Inflammatory macrophage (primary cell): ENCODE measurements around the gene AKAP1.

Source experiments
- DNase-seq, 2 donors: peaks; one replicate each; pipeline ENCODE4 v3.0.0-alpha.2; 2020 to 2022

Gene AKAP1

GRCh38 chr17:57106836-57107497, 21.9 kb downstream of the AKAP1 start:
- DNase-seq: no peak

GRCh38 chr17:57107498-57108101, 22.6 kb downstream of the AKAP1 start:
- no peak for DNase-seq

GRCh38 chr17:57108671-57109392, 23.8 kb downstream of the AKAP1 start:
- DNase-seq: no peak

GRCh38 chr17:57109393-57110151, 24.5 kb downstream of the AKAP1 start:
- no peak for DNase-seq

GRCh38 chr17:57110152-57110542, 25.1 kb downstream of the AKAP1 start:
- no peak for DNase-seq

- peak in 1 of 2 donors; percentile 11 for DNase-seq
These were observed 25.7 kb downstream of the AKAP1 start for GRCh38 chr17:57110579-57111325.

GRCh38 chr17:57111386-57111785, 26.3 kb downstream of the AKAP1 start:
- DNase-seq: no peak

- DNase-seq: no peak
These were observed 28.0 kb downstream of the AKAP1 start for GRCh38 chr17:57113011-57113410.

- DNase-seq: no peak
These were observed 28.6 kb downstream of the AKAP1 start for GRCh38 chr17:57113656-57114055.

- peak; percentile 40 to 50 for DNase-seq
These were observed 29.1 kb downstream of the AKAP1 start for GRCh38 chr17:57114085-57114673.

- DNase-seq: no peak
These were observed 30.3 kb downstream of the AKAP1 start for GRCh38 chr17:57115377-57115776.

GRCh38 chr17:57115916-57116315, 30.9 kb downstream of the AKAP1 start:
- no peak for DNase-seq

GRCh38 chr17:57117798-57118197, 32.8 kb downstream of the AKAP1 start:
- DNase-seq: no peak

- DNase-seq: no peak
These were observed 35.8 kb downstream of the AKAP1 start for GRCh38 chr17:57120814-57121213.

GRCh38 chr17:57121308-57122042, 36.4 kb downstream of the AKAP1 start:
- DNase-seq: peak in 1 of 2 donors; percentile 25

GRCh38 chr17:57124053-57124452, 39.0 kb downstream of the AKAP1 start:
- DNase-seq: no peak

GRCh38 chr17:57125406-57125805, 40.4 kb downstream of the AKAP1 start:
- no peak for DNase-seq

- DNase-seq: no peak
These were observed 40.8 kb downstream of the AKAP1 start for GRCh38 chr17:57125866-57126265.

- peak; percentile 78 to 85 for DNase-seq
These were observed 45.8 kb downstream of the AKAP1 start for GRCh38 chr17:57130708-57131461.

GRCh38 chr17:57132663-57133062, 47.6 kb downstream of the AKAP1 start:
- DNase-seq: no peak
